ENCODE data around the gene AATF.

GRCh38 chr17:37028040-37028439 lies 79.3 kb downstream of the AATF start:
- TF ChIP-seq POLR2A (IDR thresholded peaks at IDR 0.05) (no peak), CTCF (IDR thresholded peaks at IDR 0.05) (no peak)

Data from breast epithelium (tissue), 3 donors.